Ureter (tissue), 1 donor: ENCODE data around the gene SLC16A1. TPM values are rescaled to one million over a fixed set of nuclear protein-coding genes. Genes with fewer than 3 reads are reported as not detected.

Experiments used
- DNase-seq: peaks from one replicate; pipeline ENCODE4 v3.0.0-alpha.2; 2020; ENCODE audit warnings: low spot score
- total RNA-seq: library from RNA; stranded (reverse); gene quantifications from one replicate; pipeline ENCODE4 v1.2.4, GENCODE V29; 2023
- donor health status: DM: yes; HTN: yes; CAD: no.

The SLC16A1 gene
- total RNA-seq, 1 donor from 2014 or later, result 9.0 TPM

DNA sequence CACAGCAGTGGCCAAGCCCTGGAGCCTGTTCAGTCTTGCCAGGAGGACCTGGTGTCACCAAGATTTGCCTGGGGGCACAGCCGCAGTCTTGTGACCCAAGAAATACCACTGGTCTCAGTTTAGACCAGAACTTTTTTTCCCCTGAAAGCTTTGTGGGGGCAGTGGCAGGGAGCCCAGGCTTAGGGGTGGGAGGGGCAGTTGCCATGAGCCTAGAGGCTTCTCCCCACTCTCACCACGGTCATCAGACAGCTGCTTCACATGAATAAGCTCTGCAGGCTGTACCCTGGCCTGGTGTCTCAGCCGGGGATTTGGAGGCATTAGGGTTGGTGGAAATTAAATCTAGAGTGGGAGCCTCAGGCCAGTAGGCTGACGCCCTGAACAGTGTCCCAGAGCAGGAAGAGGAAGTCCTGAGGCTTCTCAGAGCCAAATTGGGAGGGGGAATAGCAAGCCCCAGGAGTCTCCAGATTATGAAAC lies 73.7 kb downstream of the SLC16A1 start:
- DNase-seq, result no peak

GRCh38 chr1:112881742-112882127 lies 74.3 kb downstream of the SLC16A1 start:
- no peak for DNase-seq

GRCh38 chr1:112879834-112880233 lies 76.2 kb downstream of the SLC16A1 start:
- DNase-seq, result no peak

DNA sequence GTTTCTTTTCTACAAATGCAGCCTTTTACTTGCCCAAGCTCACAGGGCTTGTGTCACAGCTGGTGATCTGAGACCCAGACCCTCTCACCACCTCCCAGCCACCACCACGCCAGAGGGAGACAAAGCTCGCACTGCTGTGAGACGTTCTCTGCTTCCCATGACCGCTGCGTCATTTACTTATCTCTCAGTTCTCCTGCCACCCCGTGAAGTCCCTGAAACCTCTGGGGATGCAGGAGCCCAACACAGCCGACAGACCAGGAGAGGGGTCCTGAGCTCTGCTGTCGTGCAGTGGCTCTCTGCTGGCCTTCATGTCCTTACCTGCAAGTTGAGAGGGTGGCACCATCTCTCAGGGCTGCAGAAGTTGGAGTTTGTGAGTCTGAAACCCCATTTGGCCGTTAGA lies 77.7 kb downstream of the SLC16A1 start:
- DNase-seq, result no peak

DNA sequence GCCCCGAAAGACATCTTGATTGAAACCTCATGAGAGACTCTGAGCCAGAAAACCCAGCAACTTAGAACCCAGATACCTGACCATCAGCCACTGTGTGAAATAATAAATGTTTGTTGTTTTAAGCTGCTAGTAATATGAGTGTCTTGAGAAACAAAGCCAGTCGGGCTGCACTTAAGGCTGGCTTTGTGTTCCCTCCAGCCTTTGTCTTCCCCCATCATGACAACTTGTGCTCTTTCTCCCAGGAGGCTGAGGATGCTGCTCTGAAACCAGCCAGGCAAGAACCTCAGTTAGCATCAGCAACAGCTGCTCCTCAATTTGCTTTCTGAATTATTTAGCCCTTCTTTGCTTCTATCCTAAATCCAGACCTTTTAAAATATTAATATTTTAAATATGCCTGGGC lies 78.2 kb downstream of the SLC16A1 start:
- no peak for DNase-seq

DNA sequence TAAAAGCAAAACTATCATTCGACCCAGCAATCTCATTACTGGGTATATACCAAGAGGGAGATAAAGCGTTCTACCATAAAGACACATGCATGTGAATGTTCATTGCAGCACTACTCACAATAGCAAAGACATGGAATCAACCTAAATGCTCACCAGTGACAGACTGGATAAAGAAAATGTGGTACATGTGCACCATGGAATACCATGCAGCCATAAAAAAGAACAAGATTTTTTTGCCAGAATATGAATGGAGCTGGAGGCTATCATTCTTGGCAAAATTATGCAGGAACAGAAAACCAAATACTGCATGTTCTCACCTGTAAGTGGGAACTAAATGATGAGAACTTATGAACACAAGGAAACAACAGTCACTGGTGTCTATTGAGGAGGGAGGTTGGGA lies 79.7 kb downstream of the SLC16A1 start:
- DNase-seq, result no peak

DNA sequence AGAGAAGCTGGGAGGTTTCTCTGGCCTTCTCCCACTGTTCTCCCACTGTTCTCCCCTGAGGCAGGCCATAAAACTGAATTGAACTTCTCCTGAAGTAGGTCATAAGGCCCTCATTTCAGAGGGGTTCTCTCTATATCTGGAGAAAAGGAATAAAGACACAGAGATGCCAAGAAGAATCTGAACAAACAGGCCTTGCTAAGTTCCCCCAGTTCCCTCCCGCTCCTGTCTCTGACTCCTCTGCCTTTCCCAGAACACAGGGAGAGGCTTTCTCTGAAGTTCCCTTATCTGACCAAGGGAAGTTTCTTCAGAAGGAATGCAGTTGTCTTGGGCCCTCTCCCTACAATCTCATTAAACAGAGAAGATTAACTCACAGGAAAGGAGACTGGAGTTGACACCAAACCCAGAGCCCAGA lies 83.4 kb downstream of the SLC16A1 start:
- no peak for DNase-seq

DNA sequence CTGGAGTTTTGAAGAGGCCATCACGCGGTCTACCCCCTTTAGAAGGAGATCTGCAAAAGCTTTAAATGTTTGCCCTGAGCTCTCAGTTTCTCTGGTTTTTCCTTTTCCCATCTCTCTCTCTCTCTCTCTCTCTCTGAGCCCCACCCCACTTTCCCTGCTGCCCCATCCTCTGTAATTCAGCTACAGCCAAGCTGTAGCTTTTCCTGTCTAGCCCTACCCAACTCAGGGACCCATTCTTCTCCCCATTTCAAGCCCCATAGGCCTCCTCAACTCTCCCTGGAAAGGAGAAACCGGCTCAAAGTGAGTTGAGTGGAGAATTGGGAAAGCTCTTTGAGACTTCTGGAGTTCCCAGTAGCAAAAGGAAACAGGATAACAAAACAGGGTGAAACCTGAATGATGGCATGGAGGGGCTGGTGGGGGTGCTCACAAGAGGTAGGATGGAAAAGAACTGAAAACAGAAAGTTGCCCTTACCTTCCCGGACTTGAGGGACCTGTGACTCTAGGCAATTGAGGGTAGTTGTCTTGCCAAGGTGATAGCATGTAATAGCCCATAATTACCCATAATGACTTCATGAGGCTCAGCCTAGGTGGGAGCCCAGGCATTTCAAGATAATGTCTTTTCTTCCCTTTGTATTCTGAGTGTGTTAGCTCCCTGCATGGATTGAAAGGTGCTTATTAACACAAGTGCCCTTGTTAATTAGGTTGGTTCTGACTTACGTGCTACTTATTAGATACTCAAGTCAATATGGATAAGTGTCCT lies 84.9 kb downstream of the SLC16A1 start:
- DNase-seq, result no peak

- DNase-seq, result no peak
Measured at GRCh38 chr1:112869895-112870294, 86.1 kb downstream of the SLC16A1 start.

DNA sequence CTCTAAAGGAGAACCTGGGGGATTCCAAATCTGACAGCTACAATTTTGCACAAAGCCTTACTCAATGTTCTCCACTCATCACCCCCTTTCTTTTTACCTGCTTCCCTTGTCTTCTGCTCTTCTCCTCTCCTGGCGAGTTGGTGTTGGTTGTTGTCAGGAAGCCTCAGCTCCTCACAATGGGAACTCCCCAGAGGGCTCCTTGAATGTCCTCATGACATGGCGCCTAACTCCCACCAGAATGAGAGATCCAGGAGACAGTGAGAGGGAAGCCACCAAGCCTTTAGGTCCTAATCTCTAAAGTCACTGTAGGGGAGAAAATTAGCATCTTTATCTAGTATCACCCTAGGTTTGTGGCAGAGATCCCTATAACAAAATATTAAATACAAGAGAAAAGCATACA lies 87.8 kb downstream of the SLC16A1 start:
- DNase-seq, result no peak

DNA sequence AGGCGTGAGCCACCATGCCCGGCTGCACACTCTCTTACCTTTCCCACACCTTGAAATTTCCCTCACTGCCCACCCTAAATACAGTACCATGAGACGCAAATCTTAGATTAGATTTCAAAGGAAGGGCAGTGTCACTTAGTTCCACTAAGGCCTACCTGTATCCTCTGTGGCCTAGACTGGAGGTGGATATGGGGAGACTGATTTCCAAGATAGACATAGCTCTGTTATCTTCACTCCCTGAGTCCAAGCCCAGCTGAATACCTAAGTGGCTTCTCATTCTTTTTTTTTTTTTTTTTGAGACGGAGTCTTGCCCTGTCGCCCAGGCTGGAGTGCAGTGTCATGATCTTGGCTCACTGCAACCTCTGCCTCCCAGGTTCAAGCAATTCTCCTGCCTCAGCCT lies 89.0 kb downstream of the SLC16A1 start:
- DNase-seq, result no peak

DNA sequence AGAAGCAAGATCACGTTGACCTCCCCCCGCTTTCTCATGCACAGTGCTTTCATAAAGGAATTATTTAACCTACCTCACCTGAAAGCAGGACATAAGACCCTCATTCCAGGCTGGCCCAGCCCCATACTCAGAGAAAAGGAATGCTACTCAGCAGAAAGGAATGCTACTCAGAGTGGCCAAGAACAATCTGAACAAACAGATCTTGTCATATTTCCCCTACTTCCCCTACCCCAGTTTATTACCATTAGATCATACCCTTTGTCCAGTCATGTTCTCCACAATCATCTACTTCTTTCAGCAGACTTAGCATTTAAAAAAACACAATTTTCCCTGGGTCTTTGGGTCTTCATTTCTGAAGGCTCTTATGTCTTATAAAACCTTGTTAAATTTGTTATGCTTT lies 89.8 kb downstream of the SLC16A1 start:
- DNase-seq, result no peak

DNA sequence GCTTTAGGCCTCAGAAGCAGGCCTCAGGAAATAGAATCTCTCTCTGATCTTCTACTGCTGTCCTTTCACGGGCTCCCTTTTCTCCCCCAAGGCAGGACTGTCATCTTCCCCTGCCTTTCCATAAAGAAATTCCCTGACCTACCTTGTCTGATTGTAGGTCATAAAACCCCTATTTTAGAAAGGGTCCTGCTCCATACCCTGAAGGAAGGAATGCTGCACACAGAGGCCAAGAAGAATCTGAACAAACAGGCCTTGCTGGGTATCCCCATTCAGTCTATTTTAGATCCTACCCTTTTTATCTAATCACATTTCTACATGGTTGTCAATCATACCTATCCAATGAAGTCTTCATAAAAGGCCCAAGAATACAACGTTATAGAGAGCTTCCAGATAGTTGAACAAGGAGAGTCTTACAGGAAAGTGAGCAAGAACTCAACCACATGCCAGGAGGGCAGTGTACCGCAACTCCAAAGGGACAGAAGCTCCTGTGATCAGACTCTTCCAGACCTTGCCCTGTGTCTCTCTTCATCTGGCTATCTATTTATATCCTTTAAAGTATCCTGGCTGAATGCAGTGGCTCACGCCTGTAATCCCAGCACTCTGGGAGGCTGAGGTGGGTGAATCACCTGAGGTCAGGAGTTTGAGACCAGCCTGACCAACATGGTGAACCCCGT lies 93.1 kb downstream of the SLC16A1 start:
- DNase-seq, result no peak

Other genes with a start within 250 kb of the SLC16A1 start
- 187 TPM for gene RHOC, start 249.1 kb downstream of the SLC16A1 start, total RNA-seq
- gene PPM1J, start 240.9 kb downstream of the SLC16A1 start, total RNA-seq, result 0.94 TPM
- 31.8 TPM for gene LRIG2, start 117.0 kb upstream of the SLC16A1 start, total RNA-seq